ENCODE results near the gene SASH1.

The SASH1 gene

GRCh38 chr6:148524471-148524882, 181.8 kb downstream of the SASH1 start:
- TF ChIP-seq CTCF (IDR thresholded peaks at IDR 0.05; ENCODE audit: control extremely low read depth, extremely low read depth, low read depth, missing control alignments), result no peak
- POLR2A ChIA-PET, result no interaction called here
- DNase-seq (ENCODE audit: extremely low spot score), result no peak
- CTCF ChIA-PET, result interaction anchor here (1.3 to 2.1 kb wide), 3 partner anchors 12 to 63 kb away, joined by 3 to 6 read pairs (median 4); no protein-coding TSS in a partner anchor

GRCh38 chr6:148524976-148525375, 182.3 kb downstream of the SASH1 start:
- DNase-seq (ENCODE audit: extremely low spot score), result no peak
- ChIA-PET CTCF (interaction anchor here (1.0 to 2.1 kb wide), 3 partner anchors 10 to 62 kb away, joined by 3 to 6 read pairs (median 3); no protein-coding TSS in a partner anchor), POLR2A (no interaction called here)
- TF ChIP-seq CTCF (IDR thresholded peaks at IDR 0.05; ENCODE audit: control extremely low read depth, extremely low read depth, low read depth, missing control alignments), result no peak

- no peak for TF ChIP-seq CTCF (IDR thresholded peaks at IDR 0.05; ENCODE audit: control extremely low read depth, extremely low read depth, low read depth, missing control alignments)
- no peak for DNase-seq (ENCODE audit: extremely low spot score)
- ChIA-PET CTCF (interaction anchor here (1.0 to 2.1 kb wide), 2 partner anchors 9 to 35 kb away, joined by 3 to 6 read pairs; no protein-coding TSS in a partner anchor), POLR2A (no interaction called here)
These were observed 182.8 kb downstream of the SASH1 start for GRCh38 chr6:148525453-148525852.

- no peak for DNase-seq (ENCODE audit: extremely low spot score)
- no peak for TF ChIP-seq CTCF (IDR thresholded peaks at IDR 0.05; ENCODE audit: control extremely low read depth, extremely low read depth, low read depth, missing control alignments)
- ChIA-PET POLR2A (no interaction called here), CTCF (interaction anchor here (1.3 kb wide), 1 partner anchor 13 kb away, joined by 3 read pairs; no protein-coding TSS in a partner anchor)
These were observed 183.5 kb downstream of the SASH1 start for GRCh38 chr6:148526145-148526544.

GRCh38 chr6:148528292-148528691, 185.7 kb downstream of the SASH1 start:
- POLR2A ChIA-PET, result no interaction called here
- CTCF ChIA-PET, result no interaction called here
- no peak for TF ChIP-seq CTCF (IDR thresholded peaks at IDR 0.05; ENCODE audit: control extremely low read depth, extremely low read depth, low read depth, missing control alignments)
- DNase-seq (ENCODE audit: extremely low spot score), result no peak

GRCh38 chr6:148529010-148529409, 186.4 kb downstream of the SASH1 start:
- TF ChIP-seq CTCF (IDR thresholded peaks at IDR 0.05; ENCODE audit: control extremely low read depth, extremely low read depth, low read depth, missing control alignments), result no peak
- no peak for DNase-seq (ENCODE audit: extremely low spot score)
- ChIA-PET POLR2A (no interaction called here), CTCF (interaction anchor here (1.5 kb wide), 1 partner anchor 20 kb away, joined by 4 read pairs; no protein-coding TSS in a partner anchor)

Measured in GM10248 (cell line).